OCI-LY1 (cell line): ENCODE results near the gene STKLD1.

Experiments
- H2AFZ ChIP-seq: fragments of 200-600 bp; sonication (generic), shearing (Covaris generic); 2 replicates; pipeline ENCODE4 v1.6.0; 2014; ENCODE audit warnings: antibody characterized with exemption, mild to moderate bottlenecking, low read length
- H3F3A ChIP-seq: fragments of 200-600 bp; sonication (generic), shearing (Covaris generic); 2 replicates; pipeline ENCODE4 v1.6.0; 2014; ENCODE audit warnings: mild to moderate bottlenecking, antibody characterized with exemption, low read length, moderate library complexity; ENCODE audit not compliant: insufficient read depth
- H3K27ac ChIP-seq: fragments of 200-600 bp; sonication (generic); 2 replicates; pipeline ENCODE4 v1.5.1; 2014; ENCODE audit warnings: low read length, mixed run types, mild to moderate bottlenecking, low read depth; ENCODE audit not compliant: poor library complexity, severe bottlenecking
- H3K27me3 ChIP-seq: fragments of 200-600 bp; sonication (generic); 2 replicates; pipeline ENCODE4 v1.6.0; 2014; ENCODE audit warnings: antibody characterized with exemption, mild to moderate bottlenecking, low read length, moderate library complexity; ENCODE audit not compliant: insufficient read depth
- H3K36me3 ChIP-seq: fragments of 200-600 bp; sonication (generic); 2 replicates; pipeline ENCODE4 v1.6.1; 2014; ENCODE audit warnings: mild to moderate bottlenecking, antibody characterized with exemption, low read length, moderate library complexity, mixed read lengths; ENCODE audit not compliant: insufficient read depth
- H3K4me1 ChIP-seq: fragments of 200-600 bp; sonication (generic); 2 replicates; pipeline ENCODE4 v1.5.1; 2014; ENCODE audit warnings: mild to moderate bottlenecking, low read length, moderate library complexity; ENCODE audit not compliant: insufficient read depth, severe bottlenecking
- H3K4me2 ChIP-seq: fragments of 200-600 bp; sonication (generic), shearing (Covaris generic); 2 replicates; pipeline ENCODE4 v1.6.1; 2014; ENCODE audit warnings: low read length
- H3K4me3 ChIP-seq: fragments of 200-600 bp; sonication (generic); 2 replicates; pipeline ENCODE4 v1.5.1; 2014; ENCODE audit warnings: low read length, low read depth, mild to moderate bottlenecking, mixed read lengths; ENCODE audit not compliant: poor library complexity, severe bottlenecking
- H3K79me2 ChIP-seq: fragments of 200-600 bp; shearing (Covaris generic); 2 replicates; pipeline ENCODE4 v1.6.1; 2016; ENCODE audit warnings: mixed run types, low read length, mixed read lengths; ENCODE audit not compliant: insufficient read depth
- H3K9ac ChIP-seq: fragments of 200-600 bp; sonication (generic), shearing (Covaris generic); 2 replicates; pipeline ENCODE4 v1.6.1; 2014; ENCODE audit warnings: mild to moderate bottlenecking, low read length, mixed read lengths
- H3K9me2 ChIP-seq: fragments of 200-600 bp; sonication (generic), shearing (Covaris generic); 2 replicates; pipeline ENCODE4 v1.6.1; 2014; ENCODE audit warnings: low read depth, mild to moderate bottlenecking, low read length, mixed read lengths
- H3K9me3 ChIP-seq: fragments of 200-600 bp; shearing (Covaris generic); 2 replicates; pipeline ENCODE4 v1.6.1; 2014; ENCODE audit warnings: low read length, mixed read lengths
- H4K20me1 ChIP-seq: fragments of 200-600 bp; sonication (generic), shearing (Covaris generic); 2 replicates; pipeline ENCODE4 v1.6.0; 2016; ENCODE audit warnings: mild to moderate bottlenecking, low read length; ENCODE audit not compliant: insufficient read depth
- EZH2 ChIP-seq: fragments of 200-600 bp; sonication (generic), shearing (Covaris generic); IDR thresholded peaks from 2 replicates; pipeline ENCODE4 v1.8.0; 2017; ENCODE audit warnings: borderline replicate concordance, mixed run types, mild to moderate bottlenecking, antibody characterized with exemption, low read length, moderate library complexity, mixed read lengths
- TF ChIP-seq, protein P1 (sequence below): fragments of 200-600 bp; sonication (generic), shearing (Covaris generic); IDR thresholded peaks from 2 replicates; pipeline ENCODE4 v1.5.1; 2017; ENCODE audit warnings: mild to moderate bottlenecking, antibody characterized with exemption, low read length, moderate library complexity, mixed read lengths

STKLD1 gene

DNA sequence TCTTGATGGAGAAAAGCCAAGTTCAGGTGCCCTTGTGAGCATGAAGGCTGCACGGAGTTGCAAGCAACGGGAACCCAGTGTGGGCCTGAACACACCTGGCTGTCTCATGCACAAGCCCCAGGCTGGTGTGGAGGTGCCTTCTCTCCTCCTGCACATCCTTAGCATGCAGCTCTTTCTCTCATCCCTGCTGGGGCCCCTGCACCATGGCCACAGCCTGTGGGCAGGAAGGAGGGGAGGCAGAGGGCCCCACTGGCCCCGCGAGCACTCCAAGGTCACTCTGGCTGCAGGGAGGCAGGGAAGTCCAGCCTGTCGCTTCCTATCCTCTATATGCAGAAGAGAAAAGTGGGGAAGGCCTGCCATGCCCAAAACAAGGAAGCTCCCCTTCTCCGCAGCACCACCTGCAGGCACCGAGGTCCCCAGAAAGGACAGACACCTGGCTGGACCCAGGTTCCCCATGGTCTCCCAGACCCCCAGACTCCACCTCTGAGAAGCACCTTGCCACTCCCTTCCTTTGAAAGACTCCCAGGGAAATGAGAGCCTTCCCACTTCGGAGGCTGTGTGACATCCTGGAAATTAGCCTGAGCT, 18.6 kb downstream of the STKLD1 start:
- Histone ChIP-seq H3K27me3 (peaks cover 11% of the 10 kb centered on the region), H3K9ac (no peak overlapping the region), H3K36me3 (no peaks in the 10 kb centered on the region; the same call in 1 of the 2 replicates), H3K4me2 (no peak overlapping the region), H3K79me2 (no peaks in the 10 kb centered on the region), H3F3A (no peaks in the 10 kb centered on the region), H2AFZ (no peak overlapping the region), H3K27ac (no peak overlapping the region), H4K20me1 (no peaks in the 10 kb centered on the region), H3K4me3 (no peak overlapping the region), H3K4me1 (no peaks in the 10 kb centered on the region), H3K9me2 (no peaks in the 10 kb centered on the region), H3K9me3 (no peaks in the 10 kb centered on the region)
- TF ChIP-seq EZH2, result no peak

DNA sequence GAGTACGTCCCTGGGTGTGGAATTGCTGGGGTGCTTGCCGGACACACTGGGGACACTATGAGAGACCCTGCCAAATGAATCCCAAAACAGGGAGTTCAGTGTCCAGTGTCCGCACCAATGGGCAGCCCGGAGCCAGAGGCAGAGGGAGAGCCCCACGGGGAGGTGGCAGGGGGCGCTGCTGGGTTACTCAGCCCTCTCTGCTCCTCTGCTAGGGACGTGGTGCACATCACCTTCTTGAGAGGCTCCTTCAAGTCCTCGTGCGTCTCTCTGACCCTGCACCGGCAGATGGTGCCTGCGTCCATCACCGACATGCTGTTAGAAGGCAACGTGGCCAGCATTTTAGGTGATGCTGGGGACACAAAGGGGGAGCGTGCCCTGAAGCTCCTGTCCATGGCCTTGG, 20.8 kb downstream of the STKLD1 start:
- Histone ChIP-seq H3K36me3 (no peaks in the 10 kb centered on the region; the same call in 1 of the 2 replicates), H3K9ac (no peak overlapping the region), H3K9me2 (no peaks in the 10 kb centered on the region), H3K9me3 (no peaks in the 10 kb centered on the region), H3K4me3 (no peak overlapping the region), H4K20me1 (no peaks in the 10 kb centered on the region), H3K27ac (no peak overlapping the region), H3K79me2 (no peaks in the 10 kb centered on the region), H3F3A (no peaks in the 10 kb centered on the region), H3K4me2 (no peak overlapping the region), H2AFZ (no peak overlapping the region), H3K27me3 (peaks cover 5% of the 10 kb centered on the region), H3K4me1 (no peaks in the 10 kb centered on the region)
- TF ChIP-seq, protein P1, sequence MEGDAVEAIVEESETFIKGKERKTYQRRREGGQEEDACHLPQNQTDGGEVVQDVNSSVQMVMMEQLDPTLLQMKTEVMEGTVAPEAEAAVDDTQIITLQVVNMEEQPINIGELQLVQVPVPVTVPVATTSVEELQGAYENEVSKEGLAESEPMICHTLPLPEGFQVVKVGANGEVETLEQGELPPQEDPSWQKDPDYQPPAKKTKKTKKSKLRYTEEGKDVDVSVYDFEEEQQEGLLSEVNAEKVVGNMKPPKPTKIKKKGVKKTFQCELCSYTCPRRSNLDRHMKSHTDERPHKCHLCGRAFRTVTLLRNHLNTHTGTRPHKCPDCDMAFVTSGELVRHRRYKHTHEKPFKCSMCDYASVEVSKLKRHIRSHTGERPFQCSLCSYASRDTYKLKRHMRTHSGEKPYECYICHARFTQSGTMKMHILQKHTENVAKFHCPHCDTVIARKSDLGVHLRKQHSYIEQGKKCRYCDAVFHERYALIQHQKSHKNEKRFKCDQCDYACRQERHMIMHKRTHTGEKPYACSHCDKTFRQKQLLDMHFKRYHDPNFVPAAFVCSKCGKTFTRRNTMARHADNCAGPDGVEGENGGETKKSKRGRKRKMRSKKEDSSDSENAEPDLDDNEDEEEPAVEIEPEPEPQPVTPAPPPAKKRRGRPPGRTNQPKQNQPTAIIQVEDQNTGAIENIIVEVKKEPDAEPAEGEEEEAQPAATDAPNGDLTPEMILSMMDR, result peak; percentile 39; the same call in 1 of the 2 replicates
- no peak for TF ChIP-seq EZH2

DNA sequence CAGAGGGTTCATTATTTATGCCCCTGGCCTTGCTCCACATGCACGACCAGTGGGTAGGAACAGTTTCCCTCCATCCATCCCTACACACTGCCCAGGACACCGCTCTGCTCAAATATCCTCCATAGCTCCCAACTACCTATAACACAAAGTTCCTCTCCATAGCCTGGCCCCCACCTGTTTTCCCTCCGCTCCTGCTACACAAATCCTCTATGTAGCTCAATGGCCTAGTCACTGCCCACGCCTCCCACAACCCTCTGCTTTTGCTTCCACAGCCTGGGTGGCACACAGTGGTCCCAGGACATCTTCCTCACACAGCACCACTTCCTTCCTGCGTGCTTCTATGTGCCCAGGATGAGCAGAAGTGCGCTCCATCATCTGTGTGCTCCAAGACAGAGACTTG, 21.2 kb downstream of the STKLD1 start:
- Histone ChIP-seq H2AFZ (no peak overlapping the region), H3K36me3 (no peaks in the 10 kb centered on the region; the same call in 1 of the 2 replicates), H3K4me1 (no peaks in the 10 kb centered on the region), H3K9ac (no peak overlapping the region), H3K27me3 (peaks cover 5% of the 10 kb centered on the region), H3K27ac (no peak overlapping the region), H3F3A (no peaks in the 10 kb centered on the region), H3K79me2 (no peaks in the 10 kb centered on the region), H4K20me1 (no peaks in the 10 kb centered on the region), H3K9me3 (no peaks in the 10 kb centered on the region), H3K9me2 (no peaks in the 10 kb centered on the region), H3K4me3 (no peak overlapping the region), H3K4me2 (no peak overlapping the region)
- TF ChIP-seq, protein P1, result no peak
- TF ChIP-seq EZH2, result no peak

- H3K27me3 ChIP-seq, result peaks cover 5% of the 10 kb centered on the region
- TF ChIP-seq, protein P1, result no peak
- no peak for TF ChIP-seq EZH2
- no peaks in the 10 kb centered on the region for H3K79me2 ChIP-seq
- H3K4me1 ChIP-seq, result no peaks in the 10 kb centered on the region
- peaks cover 1% of the 10 kb centered on the region for H3K36me3 ChIP-seq
- H3K4me3 ChIP-seq, result no peak overlapping the region
- H3F3A ChIP-seq, result no peaks in the 10 kb centered on the region
- no peaks in the 10 kb centered on the region for H3K9me3 ChIP-seq
- H2AFZ ChIP-seq, result no peak overlapping the region
- no peaks in the 10 kb centered on the region for H4K20me1 ChIP-seq
- no peak overlapping the region for H3K27ac ChIP-seq
- no peak overlapping the region for H3K4me2 ChIP-seq
- no peaks in the 10 kb centered on the region for H3K9me2 ChIP-seq
- no peak overlapping the region for H3K9ac ChIP-seq
Measured at GRCh38 chr9:133397895-133398294, 21.7 kb downstream of the STKLD1 start.
